ENCODE data around the gene TNS3.

Gene TNS3

DNA sequence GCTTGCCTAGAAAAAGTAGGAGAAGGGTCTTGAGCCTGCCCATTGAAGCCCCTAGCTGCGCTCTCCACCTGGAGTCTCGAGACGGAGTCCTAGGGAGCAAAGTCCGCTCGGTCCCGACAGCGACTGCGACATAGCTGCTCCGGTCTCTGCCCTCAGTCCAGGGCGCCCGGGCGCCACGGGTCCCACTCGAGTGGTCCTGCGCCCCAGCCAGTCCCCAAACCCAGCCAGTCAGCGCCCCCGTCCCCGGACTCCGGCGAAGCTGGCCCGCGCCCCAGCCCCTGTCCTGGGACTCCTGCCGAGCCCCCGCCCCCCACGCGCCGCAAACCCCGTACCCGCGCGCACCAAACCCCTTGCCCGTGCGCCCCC, 490 bp downstream of the TNS3 start:
- DNase-seq (ENCODE audit: low read depth): no peak

DNA sequence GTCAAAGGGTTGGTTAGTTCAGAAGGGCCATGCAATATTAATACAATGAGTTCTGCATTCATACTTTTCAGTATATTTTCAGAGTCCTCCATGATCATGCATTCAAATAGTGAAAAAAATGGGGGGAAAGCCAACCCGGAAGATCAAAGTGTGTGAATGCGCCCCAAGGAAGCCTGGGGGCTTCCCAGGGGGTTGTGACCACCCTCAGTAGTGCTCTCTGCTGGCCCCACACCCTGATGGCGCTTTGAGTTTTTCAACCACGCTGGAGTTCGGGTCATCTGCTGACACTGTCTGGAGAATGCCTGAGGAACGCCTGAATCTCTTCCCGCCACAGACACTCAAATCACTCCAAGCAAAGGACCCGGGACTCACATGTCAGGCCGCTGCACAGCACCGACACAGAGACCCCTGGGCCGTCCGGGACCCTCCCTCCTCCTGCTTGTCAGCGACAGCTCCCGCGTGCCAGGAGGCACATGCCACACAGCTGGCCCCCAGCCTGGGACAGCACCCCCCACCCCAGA, 1.0 kb downstream of the TNS3 start:
- no peak for DNase-seq (ENCODE audit: low read depth)

DNA sequence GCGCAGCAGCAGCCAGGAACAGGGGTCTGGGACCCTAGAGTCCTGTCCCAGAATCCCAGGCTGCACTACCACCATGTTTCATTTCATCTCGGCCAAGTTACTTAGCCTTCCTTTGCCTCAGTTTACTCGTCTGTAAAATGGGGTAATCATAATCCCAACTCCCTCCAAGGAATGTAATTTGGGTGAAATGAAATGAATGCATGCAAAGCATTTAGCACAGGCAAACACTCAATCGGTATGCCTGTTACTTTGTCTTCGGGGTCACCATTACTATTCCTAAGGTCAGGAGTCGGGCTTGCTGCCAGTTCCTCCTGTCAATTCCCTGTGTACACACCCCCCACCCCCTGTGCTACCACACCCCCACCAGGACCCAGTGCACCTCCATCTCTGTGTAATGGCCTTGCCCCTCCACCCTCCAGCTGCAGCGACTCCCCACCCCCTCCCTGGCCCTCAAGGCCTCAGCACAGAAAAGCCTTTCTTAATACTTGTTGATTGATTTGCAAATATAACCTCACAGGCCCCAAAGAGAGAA, 1.7 kb downstream of the TNS3 start:
- DNase-seq (ENCODE audit: low read depth): no peak

DNA sequence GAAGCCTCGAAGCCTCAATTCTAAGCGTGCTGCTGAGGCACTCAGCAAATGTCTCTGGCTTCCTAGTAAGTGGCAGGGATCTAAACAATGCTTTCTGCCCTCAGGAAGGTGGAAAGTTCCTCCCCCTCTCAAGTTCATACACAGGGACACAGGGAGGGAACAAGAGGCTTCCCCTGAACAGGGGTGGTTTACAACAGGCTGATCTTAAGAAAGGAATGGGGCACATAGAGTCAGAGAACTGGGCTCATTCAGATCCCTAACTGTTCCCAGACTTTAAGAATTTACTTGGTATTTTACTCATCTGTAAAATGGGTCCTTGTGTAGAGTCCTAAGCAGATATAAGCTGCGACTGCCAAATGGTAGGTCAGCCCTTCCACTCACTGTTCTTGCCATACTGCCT, 2.5 kb downstream of the TNS3 start:
- DNase-seq (ENCODE audit: low read depth): no peak

DNA sequence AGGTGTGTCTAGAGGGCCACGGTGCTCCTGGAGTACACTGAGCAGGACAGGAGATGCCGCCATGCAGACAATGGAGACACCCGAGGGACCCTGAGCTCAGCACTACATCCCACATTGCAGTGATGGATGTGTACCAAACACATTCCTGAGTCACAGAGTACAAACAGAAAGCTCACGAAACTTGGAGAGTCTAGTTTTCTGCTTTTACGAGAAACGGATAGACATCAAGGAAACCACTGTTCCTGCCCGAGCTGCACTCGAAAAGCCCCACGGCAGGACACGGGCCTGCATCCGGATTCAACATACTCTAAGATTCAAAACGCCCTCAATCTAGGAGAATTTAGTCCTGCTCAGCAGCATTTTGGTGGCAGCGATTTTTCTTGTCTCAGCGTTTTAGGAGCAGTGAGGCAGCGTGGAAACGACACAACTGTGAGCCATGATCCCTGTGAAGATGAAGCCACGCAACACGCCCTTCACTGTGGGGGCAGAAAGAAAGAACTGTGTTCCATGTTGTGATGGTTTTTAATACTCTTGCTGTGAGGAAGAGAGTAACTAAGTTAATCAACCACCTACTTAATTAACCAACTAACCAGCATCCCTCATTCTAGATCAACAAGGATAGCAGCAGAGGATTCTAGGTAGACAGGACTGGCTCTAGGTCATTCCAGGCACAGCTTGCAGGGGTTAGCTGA, 3.2 kb downstream of the TNS3 start:
- DNase-seq (ENCODE audit: low read depth): no peak

DNA sequence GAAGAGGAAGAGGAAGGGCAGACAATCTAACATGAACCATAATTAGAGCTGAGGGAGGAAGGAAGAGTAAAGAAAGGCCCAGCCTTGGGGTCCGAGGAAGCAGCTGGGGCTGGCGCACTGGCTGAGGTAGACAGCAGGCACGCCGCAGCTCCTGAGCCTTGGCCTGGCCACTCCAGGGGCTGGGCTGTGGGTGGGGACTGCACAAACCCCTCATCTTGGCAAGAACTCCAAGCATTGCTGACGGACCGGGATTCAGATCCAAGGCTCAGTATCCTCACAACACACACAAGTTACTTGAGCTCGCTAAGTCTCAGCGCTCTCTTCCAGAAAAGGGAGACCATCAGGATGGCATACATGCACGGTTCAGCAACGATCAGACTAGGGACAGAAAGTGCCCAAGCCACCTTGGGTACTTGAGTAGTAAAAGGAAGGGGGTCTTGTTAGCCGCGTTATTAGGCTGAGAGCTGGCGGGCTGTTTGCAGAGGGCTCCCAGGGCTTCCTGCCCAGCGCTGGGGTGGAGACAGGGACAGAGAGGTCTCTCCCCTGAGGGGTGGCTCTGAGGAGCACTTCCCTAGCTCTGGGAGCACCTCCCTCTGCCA, 4.5 kb downstream of the TNS3 start:
- no peak for DNase-seq (ENCODE audit: low read depth)

DNA sequence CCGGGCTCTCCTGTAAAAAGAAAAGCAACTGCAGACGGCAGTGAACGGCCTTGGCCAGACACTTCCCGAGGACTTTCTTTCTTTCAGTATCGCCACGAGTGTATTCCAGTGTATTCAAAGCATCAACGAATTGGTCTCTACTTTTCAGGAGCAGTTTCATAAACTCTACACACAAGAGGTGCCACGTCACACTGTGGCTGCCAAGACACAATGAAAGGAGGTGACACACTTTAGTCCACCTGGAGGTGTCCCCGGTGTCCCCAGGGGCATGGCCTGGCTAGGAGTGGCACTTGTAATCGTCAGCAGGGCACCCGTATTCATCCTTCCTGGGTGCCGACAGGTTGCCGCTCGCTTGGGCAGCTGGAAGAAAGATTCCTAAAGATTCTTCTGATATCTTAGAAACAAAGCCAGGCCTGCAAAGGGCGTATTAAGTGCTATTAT, 5.0 kb downstream of the TNS3 start:
- no peak for DNase-seq (ENCODE audit: low read depth)

DNA sequence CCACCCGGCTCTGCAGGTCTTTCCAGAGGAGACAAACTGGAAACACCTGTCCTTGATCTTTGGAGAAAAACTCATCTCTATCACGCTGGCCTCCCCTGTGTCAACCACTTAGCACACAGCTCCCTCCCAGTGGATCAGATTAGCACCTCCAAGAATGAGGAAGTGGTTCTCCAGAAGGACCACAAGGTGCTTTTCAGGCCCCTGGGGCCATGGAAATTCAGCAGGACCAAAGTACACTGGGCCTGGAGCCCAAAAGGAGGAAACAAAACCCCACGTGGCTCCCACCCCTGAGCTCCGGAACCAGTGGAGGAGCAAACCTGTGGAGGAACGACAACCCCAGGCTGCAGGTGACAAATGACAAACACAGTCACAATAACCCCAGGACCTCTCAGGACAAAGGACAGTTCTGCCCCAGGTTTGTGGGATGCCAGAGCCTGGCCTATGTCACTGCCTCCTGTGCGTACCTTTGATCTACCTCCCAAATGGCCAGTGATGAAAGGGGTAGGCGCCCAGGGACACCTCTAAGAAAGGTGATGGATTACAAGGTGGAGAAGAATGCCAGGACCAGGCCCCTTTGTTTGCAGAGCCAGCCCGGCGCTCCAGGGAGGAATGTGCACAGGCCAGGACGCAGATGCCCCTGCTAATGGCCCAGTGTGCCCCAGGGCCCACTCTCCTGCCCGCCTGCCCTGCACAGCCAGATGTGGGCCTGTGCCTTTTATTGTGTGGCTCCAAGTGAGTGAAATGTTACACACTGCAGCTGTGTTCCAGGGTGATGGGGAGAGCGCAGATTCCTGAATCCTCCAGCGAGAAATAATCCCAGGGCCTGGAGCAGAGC, 5.7 kb downstream of the TNS3 start:
- no peak for DNase-seq (ENCODE audit: low read depth)

DNA sequence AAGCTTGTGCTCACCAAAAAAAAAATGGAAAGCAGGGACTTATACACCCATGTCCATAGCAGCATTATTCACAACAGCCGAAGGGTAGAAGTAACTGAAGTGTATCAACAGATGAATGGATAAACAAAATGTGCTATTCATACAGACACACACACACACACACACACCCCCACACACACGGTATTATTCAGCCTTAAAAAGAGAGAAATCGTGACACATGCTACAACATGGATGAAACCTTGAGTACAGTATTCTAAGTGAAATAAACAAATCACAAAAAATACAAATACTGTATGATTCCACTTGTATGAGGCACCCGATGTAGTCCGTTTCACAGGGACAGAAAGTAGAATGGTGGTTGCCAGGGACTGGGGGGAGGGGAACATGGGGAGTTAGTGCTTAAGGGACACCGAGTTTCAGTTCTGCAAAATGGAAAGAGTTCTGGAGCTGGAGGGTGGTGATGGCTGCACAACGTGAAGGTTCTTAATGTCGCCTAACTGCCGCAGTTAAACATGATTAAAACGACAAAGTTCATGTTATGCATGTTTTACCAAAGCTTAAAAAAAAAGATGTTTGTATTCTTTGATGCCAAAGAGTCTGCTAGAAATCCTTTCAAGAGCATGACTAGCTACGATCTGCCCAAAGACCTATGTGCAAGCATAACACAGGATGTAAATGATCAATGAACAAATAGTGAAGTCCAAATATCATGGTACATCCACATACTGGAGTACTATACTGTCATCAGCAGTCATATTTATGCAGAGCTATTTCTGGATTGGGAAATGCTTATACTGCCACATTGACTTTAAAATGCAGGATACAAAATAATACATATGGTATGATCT, 7.2 kb downstream of the TNS3 start:
- DNase-seq (ENCODE audit: low read depth): no peak

DNA sequence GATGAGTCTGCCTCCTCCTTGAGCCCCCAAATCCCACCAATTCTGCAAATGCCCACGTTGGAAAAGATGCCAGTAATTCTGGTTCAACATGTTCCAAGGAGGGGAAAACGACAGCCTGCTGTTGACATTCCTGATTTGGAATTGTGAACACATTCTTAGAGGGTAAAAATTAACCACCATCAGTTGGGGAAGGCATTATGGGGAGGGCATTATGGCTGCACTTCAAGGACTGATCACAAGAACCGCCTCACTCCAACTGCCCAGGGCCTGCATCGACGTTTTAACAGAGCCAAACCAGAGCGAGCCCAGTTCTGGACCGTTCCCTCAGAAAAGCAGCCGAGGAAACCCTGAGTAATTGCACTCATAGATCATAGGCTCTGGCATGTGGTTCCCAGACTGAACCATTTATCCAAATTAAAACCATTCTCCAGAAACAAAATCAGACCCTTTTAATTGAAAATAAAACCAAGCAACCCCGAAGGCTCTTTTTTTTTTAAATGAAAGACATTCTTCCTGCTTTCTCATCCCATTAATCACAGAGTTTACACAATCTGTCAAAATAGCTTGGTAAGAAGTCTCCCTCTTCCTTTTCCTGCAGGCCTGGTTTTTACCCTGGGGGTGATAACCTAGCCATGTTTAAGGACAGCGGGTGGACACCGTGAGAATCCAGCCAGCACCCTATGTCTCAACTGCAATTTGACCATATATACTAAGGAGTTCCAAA, 8.0 kb downstream of the TNS3 start:
- no peak for DNase-seq (ENCODE audit: low read depth)

DNA sequence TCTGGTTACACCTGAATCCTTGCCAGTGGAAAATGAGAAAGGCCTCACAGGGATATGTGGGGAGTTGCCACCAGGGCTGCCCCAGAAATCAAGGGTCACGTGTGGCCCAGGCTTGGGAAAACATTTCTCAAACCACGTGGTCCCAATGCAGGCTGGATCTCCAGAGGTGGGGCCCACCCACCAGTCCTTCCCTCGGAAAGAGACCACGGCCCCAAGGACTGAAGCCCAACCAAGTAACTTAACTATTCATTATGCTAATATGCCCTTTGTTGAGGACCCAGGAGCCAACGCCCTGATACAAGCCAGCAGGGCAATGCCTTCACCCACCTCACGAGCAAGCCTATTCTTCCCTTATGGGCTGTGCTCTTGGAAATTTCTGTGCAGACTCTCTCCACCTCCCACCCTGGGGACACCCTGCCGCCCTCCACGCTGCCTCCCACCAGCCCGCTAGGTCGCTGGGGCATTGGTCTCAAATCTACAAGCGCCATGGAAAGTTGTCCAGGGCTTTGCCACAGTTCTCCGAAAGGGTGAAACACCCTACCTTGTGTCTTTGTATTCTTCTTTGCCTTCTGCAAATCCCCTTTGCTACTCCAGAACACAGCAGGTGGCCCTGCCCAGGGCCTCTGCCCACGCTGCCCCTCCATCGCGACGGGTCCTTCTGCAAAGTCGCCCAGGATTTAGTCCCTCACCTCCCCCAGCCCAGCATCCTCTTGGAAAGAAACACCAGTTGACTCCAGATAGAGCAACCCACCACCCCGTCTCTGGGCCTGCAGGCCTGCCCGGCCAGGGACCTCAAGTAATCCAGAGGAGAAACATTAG, 8.8 kb downstream of the TNS3 start:
- no peak for DNase-seq (ENCODE audit: low read depth)

DNA sequence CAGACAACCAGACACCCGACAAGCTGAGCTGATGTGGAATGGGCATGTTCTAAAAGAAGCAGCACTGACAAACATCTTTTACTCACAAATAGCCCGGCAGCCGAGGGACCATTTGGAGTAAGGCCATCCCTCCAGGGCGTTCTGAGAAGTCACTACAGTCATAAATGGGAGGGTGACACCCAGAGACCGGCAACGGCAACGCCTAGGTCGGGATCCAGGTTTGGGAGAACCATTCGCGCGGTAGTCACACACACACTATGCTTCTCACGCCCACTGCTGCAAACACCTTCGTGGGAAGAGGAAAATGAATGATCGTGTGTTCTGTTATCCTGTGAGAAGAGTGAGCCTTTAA, 9.8 kb downstream of the TNS3 start:
- no peak for DNase-seq (ENCODE audit: low read depth)

DNA sequence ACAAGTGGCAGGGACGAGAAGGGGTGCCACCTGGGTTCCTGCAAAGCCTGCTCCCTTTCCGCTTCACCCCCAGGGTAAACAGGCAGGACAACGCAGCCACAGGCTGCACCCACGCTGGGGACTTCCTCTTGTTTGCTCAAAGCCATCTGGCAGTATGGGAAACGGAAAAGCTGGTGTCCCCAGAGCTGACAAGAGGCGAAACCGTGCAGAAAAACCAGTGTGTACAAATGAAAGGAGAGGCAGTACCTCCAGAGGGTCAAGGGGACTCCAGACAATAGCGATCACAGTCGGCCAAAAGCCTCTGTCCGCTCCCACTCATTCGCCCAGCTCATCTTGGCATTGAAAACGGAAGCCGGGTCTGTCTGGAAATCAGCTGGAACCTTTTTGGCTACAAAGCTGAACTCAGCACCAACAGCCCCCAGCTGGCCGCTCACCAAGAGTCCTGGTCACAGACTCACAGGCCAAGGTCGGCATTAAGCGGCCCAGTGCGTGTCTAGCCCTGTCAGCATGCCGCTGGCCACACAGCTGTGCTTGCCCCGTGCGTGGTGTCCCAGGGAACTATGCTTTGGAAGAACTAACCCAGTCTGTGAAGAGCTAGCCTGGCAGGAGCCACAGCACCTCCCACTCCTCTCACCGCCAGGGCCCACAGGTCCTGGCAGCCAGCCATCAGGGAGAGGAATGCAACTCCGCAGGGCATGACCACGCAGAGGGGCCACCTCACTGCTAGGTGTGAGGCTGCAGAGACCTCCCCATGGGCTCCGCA, 10.4 kb downstream of the TNS3 start:
- DNase-seq (ENCODE audit: low read depth): no peak

DNA sequence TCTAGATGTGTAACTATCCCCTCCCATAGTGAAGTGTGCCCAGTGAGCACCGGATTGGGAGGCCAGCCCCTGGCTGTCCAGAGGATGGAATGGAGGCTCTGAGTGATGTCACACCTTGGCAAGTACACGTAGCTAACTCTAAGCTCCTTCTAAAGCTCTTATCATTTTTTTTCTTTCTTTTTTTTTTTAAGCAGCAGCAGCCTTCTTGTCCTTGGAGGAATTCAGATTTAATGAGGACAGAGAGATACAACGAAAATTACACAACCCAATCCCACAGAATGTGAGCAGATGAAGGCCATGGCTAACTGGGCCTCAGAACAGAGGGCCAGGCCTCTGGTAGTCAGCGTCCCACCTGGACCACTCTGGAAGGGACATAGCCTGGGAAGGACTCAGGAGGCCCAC, 11.3 kb downstream of the TNS3 start:
- DNase-seq (ENCODE audit: low read depth): no peak

DNA sequence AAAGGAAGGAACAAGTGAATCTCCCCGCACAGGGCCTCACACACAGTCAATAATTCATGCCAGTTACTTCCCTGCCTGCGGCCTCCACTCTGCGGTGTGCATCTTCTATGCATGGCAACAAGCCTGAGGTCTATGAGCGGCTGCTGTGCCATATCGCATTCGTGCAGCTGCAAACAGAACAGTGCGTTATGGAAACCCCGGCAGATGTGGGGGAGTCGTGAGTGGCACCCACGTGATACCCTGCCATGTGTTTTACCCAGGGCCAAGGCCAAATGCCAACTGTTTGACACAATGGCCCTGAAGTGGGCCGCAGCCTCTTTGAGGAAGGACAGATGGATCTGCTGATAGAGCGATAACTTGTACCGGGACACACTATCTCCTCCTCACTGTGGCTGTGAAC, 13.4 kb downstream of the TNS3 start:
- no peak for DNase-seq (ENCODE audit: low read depth)

DNA sequence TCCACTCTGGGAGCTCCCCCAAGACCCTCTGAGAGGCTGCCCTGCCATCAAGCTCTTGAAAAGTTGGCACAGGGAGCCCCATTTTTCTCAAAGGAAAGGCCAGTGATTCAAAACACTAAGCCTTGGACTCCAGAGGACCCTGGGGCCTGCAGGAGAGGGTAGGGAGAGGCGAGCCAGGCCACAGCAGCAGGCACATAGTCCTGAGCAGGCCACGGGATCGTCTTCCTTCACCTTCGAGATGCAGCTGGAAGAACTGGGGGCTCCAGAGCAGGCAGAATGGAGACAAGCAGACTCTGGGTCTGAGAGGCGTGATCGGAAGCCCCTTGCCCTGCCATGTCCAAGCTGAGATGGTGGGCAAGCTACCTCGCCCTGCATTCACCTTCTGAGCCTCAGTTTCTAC, 13.9 kb downstream of the TNS3 start:
- no peak for DNase-seq (ENCODE audit: low read depth)

DNA sequence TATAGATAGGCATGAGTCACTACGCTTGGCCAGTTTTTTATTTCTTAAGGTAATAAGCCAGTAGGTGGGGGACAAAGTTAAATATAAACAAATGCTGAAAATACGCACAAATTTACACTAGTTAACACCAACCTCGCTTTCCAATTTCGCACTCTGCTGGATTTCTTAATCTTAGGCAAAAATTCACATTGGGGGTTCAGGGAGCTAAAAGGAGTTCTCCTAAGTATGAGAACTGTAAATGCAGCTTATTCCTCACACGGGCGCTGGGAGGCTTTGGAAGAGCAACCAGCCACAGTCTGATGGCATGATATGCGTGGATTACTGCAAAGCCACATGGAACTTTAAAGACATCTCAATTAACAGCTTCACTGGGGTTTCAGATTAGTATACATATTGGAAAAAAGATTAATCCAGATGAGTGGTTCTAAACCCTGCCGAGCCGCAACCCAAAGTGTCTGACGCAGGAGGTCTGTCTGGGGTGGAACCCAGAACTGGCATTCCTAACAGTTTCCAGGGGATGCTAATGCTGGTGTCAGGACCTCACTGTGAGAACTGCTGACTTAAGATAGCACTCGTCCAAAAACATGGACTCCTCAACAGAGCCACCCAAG, 16.2 kb downstream of the TNS3 start:
- DNase-seq (ENCODE audit: low read depth): no peak

DNA sequence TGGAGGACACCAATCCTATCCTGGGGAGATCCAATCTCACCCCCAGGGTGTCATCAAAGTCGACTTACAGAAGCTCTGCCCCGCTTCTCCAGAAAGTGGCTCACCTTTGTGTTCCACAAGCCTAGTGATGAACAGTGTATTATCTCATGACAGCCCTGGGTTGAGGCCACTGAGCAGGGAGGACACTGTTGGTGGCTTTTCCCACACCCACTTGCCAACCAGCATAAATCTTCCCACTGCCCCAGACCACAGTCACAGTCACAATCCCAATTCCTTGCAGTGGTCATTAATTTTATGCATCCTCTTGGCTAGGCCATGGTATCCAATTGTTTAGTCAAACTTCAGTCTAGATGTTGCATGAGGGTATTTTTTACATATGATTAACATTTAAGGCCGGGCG, 18.4 kb downstream of the TNS3 start:
- no peak for DNase-seq (ENCODE audit: low read depth)

DNA sequence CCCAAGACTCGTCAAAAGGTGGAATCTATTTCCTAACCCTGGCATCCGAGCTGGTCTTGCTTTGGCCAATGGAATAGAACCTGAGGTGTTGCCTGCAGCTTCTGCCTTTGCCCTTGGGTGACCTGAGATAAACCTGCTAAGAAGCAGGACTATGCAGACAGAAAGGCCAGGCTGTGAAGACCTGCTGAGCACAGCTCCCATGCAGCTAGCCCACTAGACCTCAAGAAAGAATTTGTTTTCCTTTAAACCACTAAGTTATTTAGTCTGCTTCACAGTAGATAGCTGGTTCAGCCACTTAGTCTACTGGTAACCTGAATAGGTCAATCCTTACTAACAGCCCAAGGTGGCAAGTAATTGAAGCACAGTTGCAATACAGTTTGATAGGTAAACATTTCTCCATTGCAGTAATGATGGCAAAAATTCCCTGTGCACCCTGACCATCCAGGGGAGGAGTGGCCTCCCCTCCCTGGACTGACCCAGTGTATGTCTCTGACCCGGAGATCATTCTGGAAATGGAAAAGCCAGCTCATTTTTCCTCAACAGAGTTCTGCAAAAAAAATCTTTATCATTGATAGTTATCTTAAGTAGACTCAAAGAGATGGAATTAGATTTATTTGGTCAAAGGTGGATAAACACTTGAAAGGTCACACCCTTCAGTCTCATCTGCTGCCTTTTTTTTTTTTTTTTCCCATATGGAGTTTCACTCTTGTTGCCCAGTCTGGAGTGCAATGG, 20.0 kb downstream of the TNS3 start:
- no peak for DNase-seq (ENCODE audit: low read depth)
